ENCODE data around the gene MEGF9.

DNA sequence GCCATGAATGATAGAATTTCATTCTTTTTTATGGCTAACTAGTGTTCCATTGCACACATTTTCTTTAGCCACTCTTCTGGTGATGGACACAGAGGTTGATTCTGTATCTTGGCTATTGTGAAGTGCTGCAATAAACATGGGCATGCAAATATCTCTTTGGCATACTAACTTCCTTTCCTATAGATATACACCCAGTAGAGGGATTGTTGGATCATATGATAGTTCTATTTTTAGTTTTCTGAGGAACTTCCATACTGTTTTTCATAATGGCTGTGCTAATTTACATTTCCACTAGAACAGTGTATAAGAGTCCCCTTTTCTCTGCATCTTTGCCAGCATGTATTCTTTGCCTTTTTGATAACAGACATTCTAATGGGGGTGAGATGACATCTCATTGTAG is 83.9 kb downstream of the MEGF9 start:
- TF ChIP-seq POLR2A (IDR thresholded peaks at IDR 0.05) = no peak
- TF ChIP-seq, protein P1, sequence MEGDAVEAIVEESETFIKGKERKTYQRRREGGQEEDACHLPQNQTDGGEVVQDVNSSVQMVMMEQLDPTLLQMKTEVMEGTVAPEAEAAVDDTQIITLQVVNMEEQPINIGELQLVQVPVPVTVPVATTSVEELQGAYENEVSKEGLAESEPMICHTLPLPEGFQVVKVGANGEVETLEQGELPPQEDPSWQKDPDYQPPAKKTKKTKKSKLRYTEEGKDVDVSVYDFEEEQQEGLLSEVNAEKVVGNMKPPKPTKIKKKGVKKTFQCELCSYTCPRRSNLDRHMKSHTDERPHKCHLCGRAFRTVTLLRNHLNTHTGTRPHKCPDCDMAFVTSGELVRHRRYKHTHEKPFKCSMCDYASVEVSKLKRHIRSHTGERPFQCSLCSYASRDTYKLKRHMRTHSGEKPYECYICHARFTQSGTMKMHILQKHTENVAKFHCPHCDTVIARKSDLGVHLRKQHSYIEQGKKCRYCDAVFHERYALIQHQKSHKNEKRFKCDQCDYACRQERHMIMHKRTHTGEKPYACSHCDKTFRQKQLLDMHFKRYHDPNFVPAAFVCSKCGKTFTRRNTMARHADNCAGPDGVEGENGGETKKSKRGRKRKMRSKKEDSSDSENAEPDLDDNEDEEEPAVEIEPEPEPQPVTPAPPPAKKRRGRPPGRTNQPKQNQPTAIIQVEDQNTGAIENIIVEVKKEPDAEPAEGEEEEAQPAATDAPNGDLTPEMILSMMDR (IDR thresholded peaks at IDR 0.05) = no peak

Data from adrenal gland (tissue), 5 donors.